ENCODE data around the gene AMIGO3. TPM values are rescaled to one million over a fixed set of nuclear protein-coding genes. Genes with fewer than 3 reads are reported as not detected.
A peak's percentile ranks its signal among the peaks of the same experiment; 100 is the strongest.
"Not testable (repeated sequence)": the region's sequence is repeated elsewhere in the genome, so short reads cannot be mapped to it uniquely, and the experiment has no call there.

The AMIGO3 gene
- total RNA-seq: not detected

DNA sequence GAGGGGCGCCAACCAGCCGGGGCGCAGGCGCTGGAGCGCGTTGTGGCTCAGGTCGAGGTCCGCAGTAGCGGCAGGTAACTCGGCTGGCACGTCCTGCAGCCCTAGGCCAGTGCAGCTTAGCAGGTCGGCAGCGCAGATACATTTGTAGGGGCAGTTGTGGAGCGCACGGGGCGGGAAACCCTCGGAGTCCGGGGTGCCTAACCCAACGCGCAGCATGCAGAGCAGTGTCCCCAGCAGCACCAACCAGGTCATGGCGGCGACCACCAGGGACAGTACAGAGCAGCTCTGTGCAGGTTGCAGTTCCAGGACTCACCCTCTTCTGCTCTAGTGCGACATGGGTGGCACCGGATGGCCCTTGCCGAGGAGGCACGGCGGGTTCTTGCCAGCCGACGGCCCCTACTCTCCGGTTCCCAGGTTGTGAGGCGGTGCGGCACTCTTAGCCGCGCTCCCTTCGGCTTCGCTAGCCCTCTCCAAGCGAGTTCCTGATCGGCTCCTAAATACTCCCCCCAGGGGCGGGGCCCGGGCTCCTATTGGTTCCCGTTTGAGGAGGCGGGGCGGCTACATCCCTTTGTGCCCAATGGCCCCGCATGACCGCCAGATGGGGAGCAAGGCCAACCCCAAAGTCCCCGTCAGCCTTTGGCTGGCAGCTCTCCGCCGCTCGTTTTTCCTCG is at the start of gene AMIGO3:
AMIGO3 (minus strand) TSS at position 471 of the 671 bp plus-strand sequence; CDS start at position 252, 219 bp downstream.
- peak; percentile 91 for DNase-seq
- peak within 1 kb of the TSS; percentile 77 for H3K4me3 Mint-ChIP-seq
- H3K36me3 Mint-ChIP-seq: peaks cover 22% of the 10 kb centered on the region
- H3K4me1 Mint-ChIP-seq: peaks cover 24% of the 10 kb centered on the region
- H3K27ac Mint-ChIP-seq: peak within 1 kb of the TSS; percentile 66
- H3K9me3 Mint-ChIP-seq: no peaks in the 10 kb centered on the region
- H3K27me3 Mint-ChIP-seq: peaks cover 2% of the 10 kb centered on the region

- no peak for DNase-seq
- Mint-ChIP-seq H3K27me3 (no peaks in the 10 kb centered on the region), H3K36me3 (no peaks in the 10 kb centered on the region), H3K9me3 (no peaks in the 10 kb centered on the region), H3K27ac (no peak overlapping the region), H3K4me3 (no peak overlapping the region), H3K4me1 (peaks cover 5% of the 10 kb centered on the region)
These were observed 44.5 kb upstream of the AMIGO3 start for GRCh38 chr3:49763981-49764380.

GRCh38 chr3:49761661-49762060 is 42.2 kb upstream of the AMIGO3 start:
- no peaks in the 10 kb centered on the region for H3K9me3 Mint-ChIP-seq
- H3K4me3 Mint-ChIP-seq: no peak overlapping the region
- DNase-seq: no peak
- H3K27ac Mint-ChIP-seq: no peak overlapping the region
- H3K36me3 Mint-ChIP-seq: no peaks in the 10 kb centered on the region
- H3K4me1 Mint-ChIP-seq: peaks cover 11% of the 10 kb centered on the region
- no peaks in the 10 kb centered on the region for H3K27me3 Mint-ChIP-seq

- H3K36me3 Mint-ChIP-seq: no peaks in the 10 kb centered on the region
- peaks cover 20% of the 10 kb centered on the region for H3K4me1 Mint-ChIP-seq
- DNase-seq: no peak
- no peaks in the 10 kb centered on the region for H3K9me3 Mint-ChIP-seq
- no peaks in the 10 kb centered on the region for H3K27me3 Mint-ChIP-seq
- H3K4me3 Mint-ChIP-seq: no peak overlapping the region
- H3K27ac Mint-ChIP-seq: no peak overlapping the region
These were observed 39.7 kb upstream of the AMIGO3 start for GRCh38 chr3:49759226-49759625.

GRCh38 chr3:49757197-49757596 is 37.7 kb upstream of the AMIGO3 start:
- no peak for DNase-seq
- Mint-ChIP-seq H3K27me3 (no peaks in the 10 kb centered on the region), H3K4me1 (peaks cover 21% of the 10 kb centered on the region), H3K4me3 (no peak overlapping the region), H3K27ac (no peak overlapping the region), H3K9me3 (no peaks in the 10 kb centered on the region), H3K36me3 (peaks cover 3% of the 10 kb centered on the region)

- Mint-ChIP-seq H3K27me3 (no peaks in the 10 kb centered on the region), H3K27ac (no peak overlapping the region), H3K36me3 (peaks cover 3% of the 10 kb centered on the region), H3K4me3 (no peak overlapping the region), H3K4me1 (peaks cover 21% of the 10 kb centered on the region), H3K9me3 (no peaks in the 10 kb centered on the region)
- no peak for DNase-seq
These were observed 36.6 kb upstream of the AMIGO3 start for GRCh38 chr3:49756036-49756435.

DNA sequence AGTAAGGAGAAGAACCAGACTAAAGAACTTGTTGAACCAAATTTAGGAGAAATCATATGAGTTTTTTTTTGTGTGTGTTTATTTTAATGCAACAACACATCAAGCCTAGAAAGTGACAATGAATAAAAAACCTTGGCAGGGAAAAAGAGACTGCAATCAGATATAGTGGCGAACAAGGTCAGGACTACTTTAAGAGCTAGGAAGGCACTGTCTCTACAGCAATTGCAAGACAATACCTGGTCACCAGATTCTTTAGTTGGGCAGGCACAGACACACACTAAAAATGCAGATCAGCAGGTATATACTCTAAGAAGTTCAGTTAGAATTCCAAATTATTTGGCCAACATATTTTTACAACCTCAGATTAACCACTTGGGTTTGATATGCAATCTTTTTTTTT is 35.1 kb upstream of the AMIGO3 start:
- Mint-ChIP-seq H3K27ac (no peak overlapping the region), H3K27me3 (no peaks in the 10 kb centered on the region), H3K9me3 (no peaks in the 10 kb centered on the region), H3K4me3 (no peak overlapping the region), H3K36me3 (peaks cover 6% of the 10 kb centered on the region), H3K4me1 (peaks cover 22% of the 10 kb centered on the region)
- no peak for DNase-seq

GRCh38 chr3:49751501-49751900 is 32.0 kb upstream of the AMIGO3 start:
- Mint-ChIP-seq H3K27ac (no peak overlapping the region), H3K9me3 (no peaks in the 10 kb centered on the region), H3K27me3 (no peaks in the 10 kb centered on the region), H3K4me3 (no peak overlapping the region), H3K36me3 (peaks cover 7% of the 10 kb centered on the region), H3K4me1 (peaks cover 13% of the 10 kb centered on the region)
- no peak for DNase-seq

DNA sequence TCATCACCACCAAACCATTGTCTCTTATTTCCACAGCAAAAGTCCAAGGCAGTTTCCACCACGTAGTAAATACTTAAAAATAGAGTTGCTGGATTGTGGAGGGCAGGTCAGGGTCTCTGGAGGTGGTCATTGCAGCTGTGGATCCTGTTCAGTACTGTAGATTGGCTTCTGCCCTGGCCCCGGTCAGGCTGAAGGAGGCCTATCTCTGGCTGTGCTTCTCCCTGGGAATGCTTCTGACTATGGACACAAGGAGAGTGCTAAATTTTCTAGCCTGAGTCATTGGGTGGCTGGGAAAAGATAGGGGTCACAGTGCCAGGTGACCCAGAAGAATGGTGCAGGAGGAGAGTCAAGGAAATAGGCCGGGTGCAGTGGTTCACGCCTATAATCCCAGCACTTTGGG is 30.6 kb upstream of the AMIGO3 start:
- Mint-ChIP-seq H3K4me3 (no peak overlapping the region), H3K4me1 (peaks cover 11% of the 10 kb centered on the region), H3K27ac (no peak overlapping the region), H3K9me3 (no peaks in the 10 kb centered on the region), H3K27me3 (no peaks in the 10 kb centered on the region), H3K36me3 (peaks cover 7% of the 10 kb centered on the region)
- no peak for DNase-seq

DNA sequence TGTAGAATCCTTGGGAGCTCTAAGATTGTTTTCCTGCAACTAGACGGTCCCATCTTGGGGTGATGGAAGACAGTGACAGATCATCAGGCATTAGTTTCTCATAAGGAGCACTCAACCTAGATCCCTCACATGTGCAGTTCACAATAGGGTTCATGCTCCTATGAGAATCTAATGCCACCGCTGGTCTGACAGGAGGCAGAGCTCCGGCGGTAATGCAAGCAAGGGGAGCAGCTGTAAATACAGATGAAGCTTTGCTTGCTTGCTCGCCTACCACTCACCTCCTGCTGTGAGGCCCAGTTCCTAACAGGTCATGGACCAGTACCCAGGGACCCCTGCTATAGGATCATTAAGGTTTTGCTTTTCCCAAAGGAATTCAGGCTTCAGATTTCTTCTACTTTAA is 29.4 kb upstream of the AMIGO3 start:
- DNase-seq, H3K4me3 Mint-ChIP-seq, H3K9me3 Mint-ChIP-seq: not testable (repeated sequence)

GRCh38 chr3:49747792-49748480 is 28.5 kb upstream of the AMIGO3 start:
- Mint-ChIP-seq H3K27me3 (no peaks in the 10 kb centered on the region), H3K4me1 (peaks cover 5% of the 10 kb centered on the region), H3K4me3 (no peak overlapping the region), H3K27ac (no peak overlapping the region), H3K36me3 (peaks cover 4% of the 10 kb centered on the region), H3K9me3 (no peaks in the 10 kb centered on the region)
- DNase-seq: no peak

More for the DNA sequence above, 29.4 kb upstream of the AMIGO3 start:
- not testable (repeated sequence) for H3K27me3 Mint-ChIP-seq, H3K27ac Mint-ChIP-seq, H3K36me3 Mint-ChIP-seq, H3K4me1 Mint-ChIP-seq

DNA sequence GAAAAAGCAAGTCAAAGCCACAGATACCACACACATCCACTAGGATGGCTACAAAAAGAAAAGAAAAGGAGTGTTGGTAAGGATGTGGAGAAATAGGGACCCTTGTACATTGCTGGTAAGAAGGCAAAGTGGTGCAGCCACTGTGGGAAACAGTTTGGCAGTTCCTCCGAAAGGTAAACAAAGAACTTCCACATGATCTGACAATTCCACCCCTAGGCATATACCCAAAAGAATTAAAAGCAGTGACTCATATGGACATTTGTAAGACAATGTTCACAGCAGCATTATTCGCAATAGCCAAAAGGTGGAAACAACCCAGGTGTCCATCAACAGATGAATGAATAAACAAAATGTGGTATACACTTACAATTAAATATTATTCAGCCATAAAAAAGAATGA is 26.5 kb upstream of the AMIGO3 start:
- Mint-ChIP-seq H3K36me3 (peaks cover 5% of the 10 kb centered on the region), H3K4me1 (peaks cover 5% of the 10 kb centered on the region), H3K4me3 (no peak overlapping the region), H3K27me3 (no peaks in the 10 kb centered on the region), H3K27ac (no peak overlapping the region), H3K9me3 (no peaks in the 10 kb centered on the region)
- DNase-seq: no peak

GRCh38 chr3:49740427-49740826 is 20.9 kb upstream of the AMIGO3 start:
- peaks cover 24% of the 10 kb centered on the region for H3K36me3 Mint-ChIP-seq
- H3K4me3 Mint-ChIP-seq: no peak overlapping the region
- no peak overlapping the region for H3K27ac Mint-ChIP-seq
- DNase-seq: no peak
- no peaks in the 10 kb centered on the region for H3K9me3 Mint-ChIP-seq
- peaks cover 3% of the 10 kb centered on the region for H3K4me1 Mint-ChIP-seq
- no peaks in the 10 kb centered on the region for H3K27me3 Mint-ChIP-seq

GRCh38 chr3:49738067-49738713 is 18.7 kb upstream of the AMIGO3 start:
- H3K27me3 Mint-ChIP-seq: no peaks in the 10 kb centered on the region
- no peak overlapping the region for H3K27ac Mint-ChIP-seq
- H3K36me3 Mint-ChIP-seq: peaks cover 25% of the 10 kb centered on the region
- H3K4me1 Mint-ChIP-seq: peaks cover 3% of the 10 kb centered on the region
- H3K9me3 Mint-ChIP-seq: no peaks in the 10 kb centered on the region
- no peak for DNase-seq
- H3K4me3 Mint-ChIP-seq: no peak overlapping the region

- no peaks in the 10 kb centered on the region for H3K27me3 Mint-ChIP-seq
- no peak overlapping the region for H3K27ac Mint-ChIP-seq
- H3K4me1 Mint-ChIP-seq: peaks cover 3% of the 10 kb centered on the region
- no peak overlapping the region for H3K4me3 Mint-ChIP-seq
- H3K9me3 Mint-ChIP-seq: no peaks in the 10 kb centered on the region
- H3K36me3 Mint-ChIP-seq: peaks cover 27% of the 10 kb centered on the region
- no peak for DNase-seq
These were observed 15.3 kb upstream of the AMIGO3 start for GRCh38 chr3:49734752-49735151.
